GM19395 (cell line): ENCODE measurements around the gene STX18.

ENCODE experiments used
- ATAC-seq: cut with Tn5 transposase; IDR thresholded peaks from one replicate; pipeline ENCODE4 v1.9.1; 2021; ENCODE audit warnings: mild to moderate bottlenecking, moderate library complexity; ENCODE audit not compliant: unreplicated experiment

The STX18 gene

GRCh38 chr4:4387531-4388310, 154.1 kb downstream of the STX18 start:
- no peak for ATAC-seq

GRCh38 chr4:4386736-4387392, 155.0 kb downstream of the STX18 start, which contains the start of gene NSG1:
TSS of gene NSG1 (plus strand) at chr4:4387102. CDS start at chr4:4387630, 528 bp downstream.
- ATAC-seq, result no peak

GRCh38 chr4:4386296-4386735, 155.5 kb downstream of the STX18 start:
- ATAC-seq, result no peak

GRCh38 chr4:4385729-4386295, 156.0 kb downstream of the STX18 start:
- ATAC-seq, result no peak

- no peak for ATAC-seq
Observed at GRCh38 chr4:4384837-4385236, 157.0 kb downstream of the STX18 start.

- no peak for ATAC-seq
Observed at GRCh38 chr4:4383085-4383484, 158.8 kb downstream of the STX18 start.

GRCh38 chr4:4379540-4380087, 162.2 kb downstream of the STX18 start:
- ATAC-seq, result no peak

- no peak for ATAC-seq
Observed at GRCh38 chr4:4377732-4378460, 164.0 kb downstream of the STX18 start.

- no peak for ATAC-seq
Observed at GRCh38 chr4:4377191-4377590, 164.7 kb downstream of the STX18 start.

GRCh38 chr4:4376074-4376473, 165.8 kb downstream of the STX18 start:
- no peak for ATAC-seq

GRCh38 chr4:4374388-4375098, 167.3 kb downstream of the STX18 start:
- no peak for ATAC-seq
